Endodermal cell (in vitro differentiated cells): ENCODE data around the gene KRTAP20-4. TPM values are rescaled to one million over a fixed set of nuclear protein-coding genes. Genes with fewer than 3 reads are reported as not detected.

Experiments
- DNase-seq: peaks from one replicate; pipeline ENCODE4 v3.0.0-alpha.2; 2017
- H3K27ac ChIP-seq: 2 replicates; pipeline ENCODE4 v1.5.1; 2013; ENCODE audit warnings: mild to moderate bottlenecking, low read depth, low read length, moderate library complexity
- H3K27me3 ChIP-seq: 2 replicates; pipeline ENCODE4 v1.6.1; 2013; ENCODE audit warnings: mild to moderate bottlenecking, low read length, moderate library complexity; ENCODE audit not compliant: insufficient read depth, control insufficient read depth, poor library complexity, severe bottlenecking
- H3K36me3 ChIP-seq: 2 replicates; pipeline ENCODE4 v1.7.0; 2013; ENCODE audit warnings: mild to moderate bottlenecking, low read length, moderate library complexity; ENCODE audit not compliant: control insufficient read depth, insufficient read depth
- H3K4me1 ChIP-seq: one replicate; pipeline ENCODE4 v1.7.0; 2013; ENCODE audit warnings: low read length; ENCODE audit not compliant: control insufficient read depth, insufficient read depth
- H3K4me3 ChIP-seq: 2 replicates; pipeline ENCODE4 v1.5.1; 2013; ENCODE audit warnings: mild to moderate bottlenecking, low read length, moderate library complexity
- H3K9ac ChIP-seq: 2 replicates; pipeline ENCODE4 v1.6.1; 2013; ENCODE audit warnings: mild to moderate bottlenecking, low read length, moderate library complexity; ENCODE audit not compliant: poor library complexity, severe bottlenecking; ENCODE audit errors: extremely low read depth
- H3K9me3 ChIP-seq: 2 replicates; pipeline ENCODE4 v1.6.1; 2013; ENCODE audit warnings: mild to moderate bottlenecking, low read length, moderate library complexity; ENCODE audit not compliant: control insufficient read depth
- H3K27ac Mint-ChIP-seq: 2 replicates; pipeline ENCODE4 v1.8.0; 2020; ENCODE audit warnings: mixed read lengths
- H3K27me3 Mint-ChIP-seq: 2 replicates; pipeline ENCODE4 v1.8.0; 2021; ENCODE audit warnings: mild to moderate bottlenecking, mixed read lengths; ENCODE audit not compliant: insufficient read depth
- H3K36me3 Mint-ChIP-seq: 2 replicates; pipeline ENCODE4 v1.8.0; 2020; ENCODE audit warnings: low read depth, mixed read lengths
- H3K4me1 Mint-ChIP-seq: 2 replicates; pipeline ENCODE4 v1.8.0; 2020; ENCODE audit warnings: mixed read lengths
- H3K4me3 Mint-ChIP-seq: 2 replicates; pipeline ENCODE4 v1.8.0; 2020; ENCODE audit warnings: mild to moderate bottlenecking, moderate library complexity, mixed read lengths
- H3K9me3 Mint-ChIP-seq: 2 replicates; pipeline ENCODE4 v1.8.0; 2020; ENCODE audit warnings: mild to moderate bottlenecking, mixed read lengths
- CTCF ChIP-seq: fragments of 200-600 bp; sonication (generic); conservative IDR thresholded peaks from 2 replicates; pipeline ENCODE4 v1.5.0; 2021; ENCODE audit warnings: antibody characterized with exemption, mild to moderate bottlenecking
- WGBS, 2 experiments: methylation state at CpG; one replicate each; pipeline versions ENCODE4 v1.1.5 to v1.1.7; 2013; ENCODE audit warnings: missing lambda C conversion rate in 2 of 2, mixed read lengths in 1 of 2; ENCODE audit not compliant: insufficient coverage in 1 of 2, insufficient read length in 1 of 2; 5-methylcytosine and 5-hydroxymethylcytosine counted together
- total RNA-seq, 2 donors: library from RNA; stranded (reverse); fragmentation: NEBNext Ultra II Directional in 1 of 2; extraction: Animal tissue kit (Norgen Biotek cat#: 25700) in 1 of 2; gene quantifications; 2 replicates in 1 of 2; 3 replicates in 1 of 2; pipeline ENCODE4 v1.2.1, GENCODE V29; 2021

The KRTAP20-4 gene
- total RNA-seq, 2 donors from 2014 or later = not detected

DNA sequence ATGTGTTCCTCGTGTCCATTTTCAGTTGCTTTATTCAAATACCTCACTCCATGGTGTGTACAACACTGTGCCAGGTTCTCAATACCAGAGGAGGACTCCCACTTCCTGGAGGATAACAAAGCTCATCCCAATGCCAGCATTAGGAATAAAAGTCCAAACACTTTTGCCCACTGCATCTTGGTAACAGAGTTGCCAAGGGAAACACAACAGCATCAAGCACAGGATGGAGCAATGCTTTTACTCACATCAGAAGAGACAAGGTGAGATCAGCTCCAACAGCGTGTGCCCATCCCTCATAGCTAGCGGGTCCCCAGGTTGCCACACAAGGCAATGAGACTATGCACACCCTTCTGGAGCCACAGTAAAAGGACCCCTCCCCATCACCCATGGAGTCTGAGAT lies 2.9 kb downstream of the KRTAP20-4 start:
- Histone ChIP-seq H3K27ac (no peak overlapping the region), H3K36me3 (no peaks in the 10 kb centered on the region), H3K9me3 (no peaks in the 10 kb centered on the region), H3K4me3 (no peak overlapping the region), H3K4me1 (no peaks in the 10 kb centered on the region), H3K27me3 (no peaks in the 10 kb centered on the region), H3K9ac (no peak overlapping the region)
- no peaks in the 10 kb centered on the region for H3K27me3 Mint-ChIP-seq
- TF ChIP-seq CTCF = no peak
- DNase-seq = no peak
- no peak overlapping the region for H3K27ac Mint-ChIP-seq
- WGBS, 2 experiments = 82 to 88% methylated on average over 2 to 3 of the region's 3 CpGs
- H3K4me1 Mint-ChIP-seq = no peaks in the 10 kb centered on the region
- H3K4me3 Mint-ChIP-seq = no peak overlapping the region
- peaks cover 37% of the 10 kb centered on the region for H3K9me3 Mint-ChIP-seq
- no peaks in the 10 kb centered on the region for H3K36me3 Mint-ChIP-seq

- Histone ChIP-seq H3K4me1 (no peaks in the 10 kb centered on the region), H3K36me3 (no peaks in the 10 kb centered on the region), H3K27ac (no peak overlapping the region), H3K27me3 (no peaks in the 10 kb centered on the region), H3K9me3 (no peaks in the 10 kb centered on the region), H3K4me3 (no peak overlapping the region), H3K9ac (no peak overlapping the region)
- Mint-ChIP-seq H3K36me3 (no peaks in the 10 kb centered on the region), H3K27me3 (no peaks in the 10 kb centered on the region), H3K4me1 (no peaks in the 10 kb centered on the region), H3K4me3 (no peak overlapping the region), H3K27ac (no peak overlapping the region), H3K9me3 (peaks cover 37% of the 10 kb centered on the region)
- no peak for DNase-seq
- WGBS, 2 experiments = 86 to 88% methylated on average over 3 to 4 of the region's 4 CpGs
- TF ChIP-seq CTCF = no peak
These were observed 5.2 kb downstream of the KRTAP20-4 start for GRCh38 chr21:30625449-30626165.

GRCh38 chr21:30628109-30628508 lies 7.7 kb downstream of the KRTAP20-4 start:
- Histone ChIP-seq H3K4me1 (no peaks in the 10 kb centered on the region), H3K4me3 (no peak overlapping the region), H3K27me3 (no peaks in the 10 kb centered on the region), H3K27ac (no peak overlapping the region), H3K36me3 (no peaks in the 10 kb centered on the region), H3K9me3 (no peaks in the 10 kb centered on the region), H3K9ac (no peak overlapping the region)
- no peaks in the 10 kb centered on the region for H3K4me1 Mint-ChIP-seq
- H3K36me3 Mint-ChIP-seq = no peaks in the 10 kb centered on the region
- no peak overlapping the region for H3K4me3 Mint-ChIP-seq
- H3K27ac Mint-ChIP-seq = no peak overlapping the region
- H3K27me3 Mint-ChIP-seq = no peaks in the 10 kb centered on the region
- WGBS, 2 experiments = 56% methylated on average over 2 of the region's 4 CpGs; no CpG with 5 or more reads in 1 of the 2 experiments
- DNase-seq = no peak
- peaks cover 48% of the 10 kb centered on the region for H3K9me3 Mint-ChIP-seq
- no peak for TF ChIP-seq CTCF
